DMS 273 treated with DMSO at 0.1 percent for 48 hours (cell line): ENCODE data around the gene MIF4GD.
"Not testable (repeated sequence)": the region's sequence is repeated elsewhere in the genome, so short reads cannot be mapped to it uniquely, and the experiment has no call there.

Experiments used
- DNase-seq: peaks from one replicate; lab custom pipeline; 2025; lab: John Stamatoyannopoulos, UW

Gene MIF4GD

GRCh38 chr17:75260641-75261335 lies 10.2 kb downstream of the MIF4GD start:
- no peak for DNase-seq

- not testable (repeated sequence) for DNase-seq
Measured at GRCh38 chr17:75257228-75257627, 13.8 kb downstream of the MIF4GD start.

- DNase-seq = not testable (repeated sequence)
Measured at GRCh38 chr17:75255954-75256698, 14.9 kb downstream of the MIF4GD start.

- DNase-seq = no peak
Measured at GRCh38 chr17:75252039-75252816, 18.8 kb downstream of the MIF4GD start.

- DNase-seq = no peak
Measured at GRCh38 chr17:75250009-75250471, 21.0 kb downstream of the MIF4GD start.

- DNase-seq = no peak
Measured at GRCh38 chr17:75249564-75249963, 21.5 kb downstream of the MIF4GD start.

GRCh38 chr17:75246404-75246803 lies 24.6 kb downstream of the MIF4GD start:
- no peak for DNase-seq

- DNase-seq = no peak
Measured at GRCh38 chr17:75245011-75245410, 26.0 kb downstream of the MIF4GD start.

GRCh38 chr17:75244133-75244866 lies 26.7 kb downstream of the MIF4GD start:
- no peak for DNase-seq

GRCh38 chr17:75242461-75243042 lies 28.5 kb downstream of the MIF4GD start:
- DNase-seq = no peak

- no peak for DNase-seq
Measured at GRCh38 chr17:75241996-75242460, 29.0 kb downstream of the MIF4GD start.

- no peak for DNase-seq
Measured at GRCh38 chr17:75241502-75241901, 29.5 kb downstream of the MIF4GD start.

GRCh38 chr17:75241143-75241430 lies 29.9 kb downstream of the MIF4GD start:
- no peak for DNase-seq

GRCh38 chr17:75240394-75241142 lies 30.5 kb downstream of the MIF4GD start:
- DNase-seq = no peak

- DNase-seq = no peak
Measured at GRCh38 chr17:75239778-75240393, 31.1 kb downstream of the MIF4GD start.

- no peak for DNase-seq
Measured at GRCh38 chr17:75239214-75239613, 31.8 kb downstream of the MIF4GD start.

- DNase-seq = no peak
Measured at GRCh38 chr17:75238684-75239191, 32.3 kb downstream of the MIF4GD start.

GRCh38 chr17:75238020-75238580 lies 32.9 kb downstream of the MIF4GD start:
- DNase-seq = no peak

GRCh38 chr17:75237100-75238014 lies 33.7 kb downstream of the MIF4GD start:
- DNase-seq = no peak
